ENCODE measurements around the gene TM4SF20.

TM4SF20 gene

DNA sequence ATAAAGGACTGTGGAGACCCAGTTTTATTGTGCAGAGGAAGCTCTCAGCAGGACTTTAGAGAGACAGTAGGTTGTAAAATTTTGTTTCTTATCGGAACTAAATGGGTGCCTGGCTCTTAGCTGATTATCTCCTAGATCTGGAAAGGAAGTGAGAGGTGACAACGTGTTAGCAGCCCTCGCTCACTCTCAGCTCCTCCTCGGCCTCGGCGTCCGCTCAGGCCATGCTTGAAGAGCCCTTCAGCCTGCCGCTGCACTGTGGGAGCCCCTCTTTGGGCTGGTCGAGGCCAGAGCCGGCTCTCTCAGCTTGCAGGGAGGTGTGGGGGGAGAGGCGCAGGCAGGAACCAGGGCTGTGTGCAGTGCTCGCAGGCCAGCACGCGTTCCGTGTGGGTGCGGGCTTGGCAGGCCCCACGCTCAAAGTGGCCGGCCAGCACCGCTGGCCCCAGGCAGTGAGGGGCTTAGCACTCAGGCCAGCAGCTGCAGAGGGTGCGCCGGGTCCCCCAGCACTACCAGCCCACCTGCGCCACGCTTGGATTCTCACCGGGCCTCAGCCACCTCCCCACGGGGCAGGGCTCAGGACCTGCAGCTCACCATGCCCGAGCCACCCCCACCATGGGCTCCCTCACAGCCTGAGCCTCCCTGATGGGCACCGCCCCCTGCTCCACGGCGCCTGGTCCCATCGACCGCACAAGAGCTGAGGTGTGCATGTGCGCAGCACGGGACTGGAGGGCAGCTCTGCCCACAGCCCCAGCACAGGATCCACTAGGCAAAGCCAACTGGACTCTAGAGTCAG, 58.6 kb downstream of the TM4SF20 start:
- DNase-seq (ENCODE audit: low spot score), result no peak

DNA sequence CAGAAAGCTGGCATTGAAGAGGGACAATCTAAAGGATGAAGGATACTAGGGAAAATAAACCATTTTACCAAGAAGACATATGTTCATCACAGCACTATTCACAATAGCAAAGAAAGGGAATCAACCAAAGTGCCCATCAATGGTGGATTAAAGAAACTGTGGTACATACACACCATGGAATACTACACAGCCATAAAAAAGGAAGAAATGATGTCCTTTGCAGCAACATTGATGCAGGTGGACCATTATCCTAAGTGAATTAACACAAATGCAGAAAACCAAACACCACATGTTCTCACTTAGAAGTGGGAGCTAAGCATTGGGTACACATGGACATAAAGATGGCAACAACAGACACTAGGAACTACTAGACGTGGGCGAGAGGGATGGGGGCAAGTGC, 61.3 kb downstream of the TM4SF20 start:
- DNase-seq (ENCODE audit: low spot score), result no peak

DNA sequence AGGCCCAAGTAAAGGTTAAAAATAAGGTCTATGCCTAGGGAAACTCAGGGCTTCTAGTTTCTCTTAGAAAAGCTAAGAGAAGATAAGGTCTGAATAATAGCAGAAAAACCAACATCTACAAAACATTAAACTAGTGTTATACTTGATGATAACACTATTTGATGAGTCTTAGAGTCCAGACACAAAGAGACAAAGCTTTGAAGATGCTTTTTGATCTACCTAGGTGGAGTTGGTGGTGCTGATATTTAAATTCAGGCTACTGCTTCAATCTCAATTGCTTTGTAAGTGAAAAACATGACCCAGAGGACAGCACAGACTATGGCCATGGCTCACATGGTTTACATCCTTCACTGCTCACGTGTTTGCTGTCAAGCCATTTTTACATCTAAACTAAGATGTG, 65.8 kb downstream of the TM4SF20 start:
- no peak for DNase-seq (ENCODE audit: low spot score)

DNA sequence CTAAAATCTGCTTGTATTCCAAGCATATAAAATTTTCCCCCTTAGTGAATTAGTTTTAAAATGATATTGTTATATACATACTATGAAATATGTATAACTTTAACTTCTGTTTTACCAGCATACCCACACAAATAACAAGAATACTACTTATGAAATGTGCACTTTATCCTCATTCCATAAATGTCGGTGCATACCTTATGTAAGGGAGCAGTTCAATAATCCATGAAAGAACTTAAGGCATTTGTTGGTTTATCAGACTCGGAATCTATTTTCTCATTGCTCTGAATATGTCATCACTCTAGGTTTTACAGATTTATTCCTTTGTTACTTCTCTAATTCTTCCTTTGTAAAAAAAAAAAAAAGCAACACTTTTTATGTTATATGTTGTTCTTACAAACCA, 66.5 kb downstream of the TM4SF20 start:
- DNase-seq (ENCODE audit: low spot score), result no peak
